Right lobe of liver (tissue), 6 donors: ENCODE measurements around the gene RRP8. TPM values are rescaled to one million over a fixed set of nuclear protein-coding genes. Genes with fewer than 3 reads are reported as not detected.
A peak's percentile ranks its signal among the peaks of the same experiment; 100 is the strongest.

ENCODE experiments used
- ATAC-seq, 4 donors: fragments of 200-7000 bp; cut with Tn5 transposase; one replicate each; pipeline ENCODE4 v1.9.1; 2020; ENCODE audit warnings: mild to moderate bottlenecking in 4 of 4, moderate library complexity in 4 of 4
- DNase-seq, 3 donors: peaks; one replicate each; pipeline ENCODE4 v3.0.0-alpha.2; 2020
- H3K27ac ChIP-seq, 3 donors: fragments of 200-600 bp; one replicate each; pipeline ENCODE4 v1.8.0; 2022
- H3K27me3 ChIP-seq, 2 donors: fragments of 200-600 bp; one replicate each; pipeline ENCODE4 v1.8.0; 2022
- H3K36me3 ChIP-seq, 4 donors: fragments of 200-600 bp; sonication (generic) in 1 of 4; one replicate each; pipeline versions ENCODE4 v1.5.1 to v1.8.0; 2017 to 2022; ENCODE audit warnings: control low read depth in 1 of 4
- H3K4me1 ChIP-seq, 4 donors: fragments of 200-600 bp; sonication (generic) in 1 of 4; one replicate each; pipeline versions ENCODE4 v1.5.1 to v1.8.0; 2017 to 2022; ENCODE audit warnings: control low read depth in 1 of 4
- H3K4me3 ChIP-seq, 3 donors: fragments of 200-600 bp; one replicate each; pipeline ENCODE4 v1.8.0; 2022
- H3K9me3 ChIP-seq, 4 donors: fragments of 200-600 bp; sonication (generic) in 1 of 4; one replicate each; pipeline versions ENCODE4 v1.5.1 to v1.8.0; 2017 to 2022; ENCODE audit warnings: control low read depth in 1 of 4
- CTCF ChIP-seq, 4 donors: fragments of 200-600 bp in 3 of 4; fragments of 450-650 bp in 1 of 4; IDR thresholded peaks; one replicate each; pipeline versions ENCODE4 v1.5.1 to v1.8.0; 2016 to 2022; ENCODE audit warnings: antibody characterized with exemption in 4 of 4, mild to moderate bottlenecking in 2 of 4
- POLR2A ChIP-seq: fragments of 450-650 bp; IDR thresholded peaks from one replicate; pipeline ENCODE4 v1.6.1; 2017; ENCODE audit warnings: antibody characterized with exemption, mild to moderate bottlenecking
- WGBS: methylation state at CpG from one replicate; pipeline ENCODE4 v1.1.6; 2018; ENCODE audit warnings: low coverage, low lambda C conversion rate; ENCODE audit not compliant: insufficient coverage; ENCODE audit errors: missing lambda C conversion rate; 5-methylcytosine and 5-hydroxymethylcytosine counted together
- intact Hi-C, 2 donors: fragments of 100-400 bp; cut with DNase I; formaldehyde crosslinking; loops; one replicate each; pipeline versions ENCODE4 v1.11.2 to v1.14.1; 2022
- total RNA-seq, 6 experiments: library from RNA; depleted of rRNA in 2 of 6; stranded (reverse); fragments of >200 nt in 2 of 6; fragmentation: NEBNext Ultra II Directional in 3 of 6; extraction: Animal tissue kit (Norgen Biotek cat#: 25700) in 3 of 6; gene quantifications; one replicate each; pipeline versions ENCODE4 v1.1.0 to v1.2.4, GENCODE V29; 2016 to 2023
- donor health status: DM: no; HTN: yes; CAD: no.
- donor health status: DM: no; HTN: no; CAD: no.
- donor health status: DM: no; HTN: no; CAD: no.
- donor health status: DM: no; HTN: yes; CAD: no.
- donor health status: DM: no; HTN: yes; CAD: no.

The RRP8 gene
- total RNA-seq, 6 experiments from 2014 or later, result 11.3 to 17.1 (median 14.2) TPM

- no peaks in the 10 kb centered on the region for H3K9me3 ChIP-seq
- 53% methylated on average over 4 of the region's 28 CpGs for WGBS
- peaks cover 0 to 17% (median 6%) of the 10 kb centered on the region in 4 donors for H3K4me1 ChIP-seq
- no peaks in the 10 kb centered on the region for H3K27me3 ChIP-seq
- no peak overlapping the region for H3K27ac ChIP-seq
- ATAC-seq (no peak), DNase-seq (no peak)
- TF ChIP-seq CTCF (IDR thresholded peaks at IDR 0.05), result no peak
- no peak for TF ChIP-seq POLR2A
- H3K36me3 ChIP-seq, result no peaks in the 10 kb centered on the region
- intact Hi-C loops, result no loop called here
- H3K4me3 ChIP-seq, result peak overlapping the region in 1 of 3 donors; percentile 38
Measured at GRCh38 chr11:6630632-6631291, 27.3 kb upstream of the RRP8 start.

GRCh38 chr11:6629892-6630631 lies 26.6 kb upstream of the RRP8 start:
- no peak for DNase-seq
- TF ChIP-seq CTCF (IDR thresholded peaks at IDR 0.05) (no peak), POLR2A (no peak)
- Histone ChIP-seq H3K4me1 (peaks cover 0 to 11% (median 3%) of the 10 kb centered on the region in 4 donors), H3K36me3 (no peaks in the 10 kb centered on the region), H3K9me3 (no peaks in the 10 kb centered on the region), H3K4me3 (peak overlapping the region in 1 of 3 donors; percentile 38), H3K27me3 (no peaks in the 10 kb centered on the region), H3K27ac (no peak overlapping the region)
- intact Hi-C loops, result no loop called here
- no peak for ATAC-seq
- 60% methylated on average over 5 of the region's 102 CpGs for WGBS

GRCh38 chr11:6629573-6629891 lies 26.1 kb upstream of the RRP8 start:
- Histone ChIP-seq H3K4me3 (no peak overlapping the region), H3K27me3 (no peaks in the 10 kb centered on the region), H3K9me3 (no peaks in the 10 kb centered on the region), H3K36me3 (no peaks in the 10 kb centered on the region), H3K4me1 (peaks cover 0 to 6% (median under 1%) of the 10 kb centered on the region in 4 donors), H3K27ac (no peak overlapping the region)
- 75% methylated on average over 4 of the region's 24 CpGs for WGBS
- TF ChIP-seq POLR2A (no peak), CTCF (IDR thresholded peaks at IDR 0.05) (no peak)
- intact Hi-C loops, result no loop called here
- DNase-seq (no peak), ATAC-seq (no peak)

GRCh38 chr11:6628526-6628925 lies 25.1 kb upstream of the RRP8 start:
- TF ChIP-seq POLR2A (no peak), CTCF (IDR thresholded peaks at IDR 0.05) (no peak)
- no peak overlapping the region for H3K4me3 ChIP-seq
- DNase-seq (no peak), ATAC-seq (no peak)
- H3K9me3 ChIP-seq, result no peaks in the 10 kb centered on the region
- H3K27ac ChIP-seq, result no peak overlapping the region
- H3K27me3 ChIP-seq, result no peaks in the 10 kb centered on the region
- intact Hi-C loops, result no loop called here
- H3K4me1 ChIP-seq, result no peaks in the 10 kb centered on the region
- WGBS, result 80% methylated on average over 1 of the region's 4 CpGs
- H3K36me3 ChIP-seq, result no peaks in the 10 kb centered on the region
